DND-41 (cell line): ENCODE data around the gene PON3.
"Not testable (repeated sequence)": the region's sequence is repeated elsewhere in the genome, so short reads cannot be mapped to it uniquely, and the experiment has no call there.

Source experiments
- ATAC-seq: fragments of 200-7000 bp; cut with Tn5 transposase; 3 replicates; pipeline ENCODE4 v1.9.1; 2021; ENCODE audit warnings: low read depth; ENCODE audit not compliant: insufficient read depth
- DNase-seq: peaks from one replicate; pipeline ENCODE4 v3.0.0-alpha.2; 2020
- H2AFZ ChIP-seq: 2 replicates; pipeline ENCODE4 v1.6.0; 2012; ENCODE audit warnings: low read depth, low read length
- H3K27ac ChIP-seq: 2 replicates; pipeline ENCODE4 v1.5.1; 2012; ENCODE audit warnings: low read length, inconsistent platforms
- H3K27me3 ChIP-seq: fragments of 200-600 bp; sonication (generic); 2 replicates; pipeline ENCODE4 v1.6.0; 2012; ENCODE audit warnings: low read length, mild to moderate bottlenecking, inconsistent platforms; ENCODE audit not compliant: insufficient read depth, poor library complexity
- H3K36me3 ChIP-seq: 2 replicates; pipeline ENCODE4 v1.5.1; 2012; ENCODE audit warnings: low read length, inconsistent platforms; ENCODE audit not compliant: insufficient read depth
- H3K4me1 ChIP-seq: 2 replicates; pipeline ENCODE4 v1.5.1; 2012; ENCODE audit warnings: mild to moderate bottlenecking, low read length; ENCODE audit not compliant: insufficient read depth
- H3K4me2 ChIP-seq: 2 replicates; pipeline ENCODE4 v1.6.0; 2012; ENCODE audit warnings: mild to moderate bottlenecking, moderate library complexity, low read length, inconsistent platforms; ENCODE audit not compliant: insufficient read depth
- H3K4me3 ChIP-seq, 2 experiments: fragments of 200-600 bp in 1 of 2; shearing (Covaris generic) in 1 of 2; 2 replicates each; pipeline ENCODE4 v1.5.1; 2012 to 2016; ENCODE audit warnings: inconsistent platforms in 2 of 2, low read length in 2 of 2, mild to moderate bottlenecking in 2 of 2, low read depth in 1 of 2, moderate library complexity in 1 of 2
- H3K79me2 ChIP-seq: 2 replicates; pipeline ENCODE4 v1.6.0; 2012; ENCODE audit warnings: low read length, inconsistent platforms; ENCODE audit not compliant: insufficient read depth
- H3K9ac ChIP-seq: 2 replicates; pipeline ENCODE4 v1.6.0; 2012; ENCODE audit warnings: low read depth, mild to moderate bottlenecking, inconsistent platforms, low read length, moderate library complexity
- H3K9me3 ChIP-seq: 2 replicates; pipeline ENCODE4 v1.5.1; 2012; ENCODE audit warnings: low read length, moderate library complexity, mild to moderate bottlenecking, inconsistent platforms; ENCODE audit not compliant: insufficient read depth, severe bottlenecking
- H4K20me1 ChIP-seq: 2 replicates; pipeline ENCODE4 v1.6.0; 2012; ENCODE audit warnings: low read length; ENCODE audit not compliant: insufficient read depth
- CTCF ChIP-seq: IDR thresholded peaks from 2 replicates; pipeline ENCODE4 v1.5.1; 2012; ENCODE audit warnings: borderline replicate concordance, low read length, moderate library complexity, mild to moderate bottlenecking; ENCODE audit not compliant: poor library complexity, severe bottlenecking; ENCODE audit errors: extremely low read depth
- EZH2 ChIP-seq: IDR thresholded peaks from 3 replicates; pipeline ENCODE4 v1.6.1; 2012; ENCODE audit warnings: borderline replicate concordance, low read depth, mild to moderate bottlenecking, moderate library complexity, low read length, inconsistent platforms; ENCODE audit not compliant: severe bottlenecking

Gene PON3

GRCh38 chr7:95395755-95396135 is 430 bp downstream of the PON3 start:
- no peaks in the 10 kb centered on the region for H4K20me1 ChIP-seq
- no peak overlapping the region for H3K27ac ChIP-seq
- no peaks in the 10 kb centered on the region for H3K9me3 ChIP-seq
- no peaks in the 10 kb centered on the region for H3K36me3 ChIP-seq
- ATAC-seq = no peak
- TF ChIP-seq EZH2 = no peak
- no peak for TF ChIP-seq CTCF
- no peak overlapping the region for H3K9ac ChIP-seq
- no peak overlapping the region for H2AFZ ChIP-seq
- no peak overlapping the region for H3K4me3 ChIP-seq
- H3K4me2 ChIP-seq = no peak overlapping the region
- H3K79me2 ChIP-seq = no peaks in the 10 kb centered on the region
- DNase-seq = no peak
- no peaks in the 10 kb centered on the region for H3K4me1 ChIP-seq
- peaks cover 2% of the 10 kb centered on the region for H3K27me3 ChIP-seq

GRCh38 chr7:95394370-95394769 is 1.8 kb downstream of the PON3 start:
- H3K27ac ChIP-seq = no peak overlapping the region

GRCh38 chr7:95391761-95392160 is 4.4 kb downstream of the PON3 start:
- H4K20me1 ChIP-seq = no peaks in the 10 kb centered on the region
- H2AFZ ChIP-seq = no peak overlapping the region
- DNase-seq (no peak), ATAC-seq (no peak)
- no peaks in the 10 kb centered on the region for H3K9me3 ChIP-seq
- H3K27me3 ChIP-seq = peaks cover 2% of the 10 kb centered on the region
- TF ChIP-seq EZH2 = no peak
- TF ChIP-seq CTCF = no peak
- H3K27ac ChIP-seq = no peak overlapping the region
- H3K9ac ChIP-seq = no peak overlapping the region
- H3K4me2 ChIP-seq = no peak overlapping the region
- no peak overlapping the region for H3K4me3 ChIP-seq
- H3K4me1 ChIP-seq = no peaks in the 10 kb centered on the region
- H3K79me2 ChIP-seq = no peaks in the 10 kb centered on the region
- no peaks in the 10 kb centered on the region for H3K36me3 ChIP-seq

More at GRCh38 chr7:95394370-95394769, 1.8 kb downstream of the PON3 start:
- TF ChIP-seq CTCF (no peak), EZH2 (no peak)
- no peak overlapping the region for H3K4me3 ChIP-seq
- ATAC-seq (no peak), DNase-seq (no peak)
- H3K4me1 ChIP-seq = no peaks in the 10 kb centered on the region
- H2AFZ ChIP-seq = no peak overlapping the region
- no peak overlapping the region for H3K9ac ChIP-seq
- H3K4me2 ChIP-seq = no peak overlapping the region
- no peaks in the 10 kb centered on the region for H3K79me2 ChIP-seq
- peaks cover 2% of the 10 kb centered on the region for H3K27me3 ChIP-seq
- no peaks in the 10 kb centered on the region for H4K20me1 ChIP-seq
- no peaks in the 10 kb centered on the region for H3K9me3 ChIP-seq
- H3K36me3 ChIP-seq = no peaks in the 10 kb centered on the region

GRCh38 chr7:95389516-95389915 is 6.7 kb downstream of the PON3 start:
- no peaks in the 10 kb centered on the region for H3K4me1 ChIP-seq
- no peaks in the 10 kb centered on the region for H3K36me3 ChIP-seq
- H3K27ac ChIP-seq = no peak overlapping the region
- TF ChIP-seq EZH2 = no peak
- TF ChIP-seq CTCF = no peak
- H3K9ac ChIP-seq = no peak overlapping the region
- H3K79me2 ChIP-seq = no peaks in the 10 kb centered on the region
- DNase-seq (no peak), ATAC-seq (no peak)
- H3K4me3 ChIP-seq = no peak overlapping the region
- no peak overlapping the region for H3K4me2 ChIP-seq
- no peaks in the 10 kb centered on the region for H3K9me3 ChIP-seq
- H4K20me1 ChIP-seq = no peaks in the 10 kb centered on the region
- H2AFZ ChIP-seq = no peak overlapping the region
- H3K27me3 ChIP-seq = peaks cover 2% of the 10 kb centered on the region

GRCh38 chr7:95379457-95379856 is 16.7 kb downstream of the PON3 start:
- not testable (repeated sequence) for H3K27me3 ChIP-seq, H3K9ac ChIP-seq, H3K4me2 ChIP-seq, H2AFZ ChIP-seq, DNase-seq, H3K4me1 ChIP-seq, ATAC-seq, H4K20me1 ChIP-seq, H3K4me3 ChIP-seq, H3K9me3 ChIP-seq, H3K79me2 ChIP-seq, H3K36me3 ChIP-seq, H3K27ac ChIP-seq
